B cell (primary cell): ENCODE data around the gene STAMBP. TPM values are rescaled to one million over a fixed set of nuclear protein-coding genes. Genes with fewer than 3 reads are reported as not detected.

ENCODE experiments used
- ATAC-seq: fragments of 200-7000 bp; cut with Tn5 transposase; one replicate; pipeline ENCODE4 v1.10.0; 2021; ENCODE audit warnings: low read depth, mild to moderate bottlenecking, moderate number of reproducible peaks, moderate library complexity
- CTCF ChIA-PET: fragments of 350-600 bp; sonication (Branson Sonifier 250); formaldehyde crosslinking; loops from one replicate; lab custom pipeline; 2021; ENCODE audit warnings: antibody characterized with exemption, inconsistent platforms; lab: Charles Lee
- POLR2A ChIA-PET: fragments of 350-600 bp; sonication (Branson Sonifier 250); formaldehyde crosslinking; loops from one replicate; lab custom pipeline; 2021; ENCODE audit warnings: antibody characterized with exemption; lab: Charles Lee
- DNase-seq: peaks from one replicate; pipeline ENCODE4 v3.0.0; 2013
- H2AFZ ChIP-seq: 2 replicates; pipeline ENCODE4 v1.6.1; 2012; ENCODE audit warnings: mild to moderate bottlenecking, low read depth, low read length; ENCODE audit not compliant: insufficient read depth, poor library complexity, severe bottlenecking
- H3K27ac ChIP-seq, 2 donors: 1 replicate in 1 of 2; 2 replicates in 1 of 2; pipeline ENCODE4 v1.5.1; 2012 to 2013; ENCODE audit warnings: low read length in 2 of 2, mild to moderate bottlenecking in 2 of 2, moderate library complexity in 1 of 2
- H3K27me3 ChIP-seq, 4 experiments: fragments of 200-600 bp in 1 of 4; sonication (generic) in 1 of 4; replicated peaks in 1 of 4; 1 replicate in 2 of 4; 2 replicates in 2 of 4; pipeline versions ENCODE4 v1.6.1 to v1.7.0; 2013 to 2016; ENCODE audit warnings: low read length in 3 of 4, mild to moderate bottlenecking in 2 of 4, mixed read lengths in 1 of 4, moderate library complexity in 1 of 4; ENCODE audit not compliant: insufficient read depth in 4 of 4, control insufficient read depth in 3 of 4; ENCODE audit errors: control extremely low read depth in 1 of 4
- H3K36me3 ChIP-seq, 2 experiments: replicated peaks in 1 of 2; 1 replicate in 1 of 2; 2 replicates in 1 of 2; pipeline versions ENCODE4 v1.6.1 to v1.7.1; 2013; ENCODE audit warnings: low read length in 1 of 2; ENCODE audit not compliant: insufficient read depth in 2 of 2, control insufficient read depth in 1 of 2; ENCODE audit errors: control extremely low read depth in 1 of 2, extremely low read depth in 1 of 2
- H3K4me1 ChIP-seq, 2 donors: fragments of 200-600 bp in 1 of 2; sonication (generic) in 1 of 2; 1 replicate in 1 of 2; 2 replicates in 1 of 2; pipeline versions ENCODE4 v1.5.1 to v1.6.1; 2013 to 2017; ENCODE audit warnings: low read length in 2 of 2; ENCODE audit not compliant: control insufficient read depth in 2 of 2, insufficient read depth in 2 of 2
- H3K4me2 ChIP-seq: replicated peaks from 2 replicates; pipeline ENCODE3; 2012; ENCODE audit warnings: mild to moderate bottlenecking, low read depth, low read length; ENCODE audit not compliant: poor library complexity, severe bottlenecking
- H3K4me3 ChIP-seq, 5 experiments: fragments of 200-600 bp in 1 of 5; sonication (generic) in 1 of 5; 1 replicate in 3 of 5; 2 replicates in 2 of 5; pipeline versions ENCODE4 v1.5.1 to v1.7.0; 2011 to 2016; ENCODE audit warnings: low read length in 4 of 5, mild to moderate bottlenecking in 4 of 5, low read depth in 2 of 5, control low read depth in 1 of 5, moderate library complexity in 1 of 5; ENCODE audit not compliant: insufficient read depth in 1 of 5; ENCODE audit errors: control extremely low read depth in 1 of 5, extremely low read depth in 1 of 5
- H3K79me2 ChIP-seq: fragments of 200-600 bp; sonication (generic); one replicate; pipeline ENCODE4 v1.6.0; 2016; ENCODE audit warnings: low read length; ENCODE audit not compliant: control insufficient read depth, insufficient read depth
- H3K9ac ChIP-seq: fragments of 200-600 bp; sonication (generic); 2 replicates; pipeline ENCODE4 v1.6.1; 2017; ENCODE audit warnings: mild to moderate bottlenecking, low read length, moderate library complexity
- H3K9me3 ChIP-seq, 3 donors: one replicate each; pipeline versions ENCODE4 v1.6.1 to v1.7.1; 2013; ENCODE audit warnings: low read length in 2 of 3; ENCODE audit not compliant: control insufficient read depth in 2 of 3, insufficient read depth in 1 of 3; ENCODE audit errors: control extremely low read depth in 1 of 3
- H4K20me1 ChIP-seq: 2 replicates; pipeline ENCODE4 v1.6.0; 2012; ENCODE audit warnings: mild to moderate bottlenecking, low read length; ENCODE audit not compliant: insufficient read depth, control insufficient read depth, poor library complexity, severe bottlenecking
- H3K27ac Mint-ChIP-seq: one replicate; pipeline ENCODE4 v1.8.0; 2021; ENCODE audit warnings: mixed read lengths
- H3K27me3 Mint-ChIP-seq: one replicate; pipeline ENCODE4 v1.8.0; 2021; ENCODE audit warnings: mixed read lengths
- H3K4me1 Mint-ChIP-seq: one replicate; pipeline ENCODE4 v1.8.0; 2021; ENCODE audit warnings: mixed read lengths
- H3K4me3 Mint-ChIP-seq: one replicate; pipeline ENCODE4 v1.8.0; 2021; ENCODE audit warnings: mixed read lengths
- H3K9me3 Mint-ChIP-seq: one replicate; pipeline ENCODE4 v1.8.0; 2022; ENCODE audit warnings: mixed read lengths; ENCODE audit not compliant: insufficient read depth
- CTCF ChIP-seq: fragments of 200-600 bp; IDR thresholded peaks from one replicate; pipeline ENCODE4 v1.8.0; 2022; ENCODE audit warnings: antibody characterized with exemption, mild to moderate bottlenecking
- EZH2 ChIP-seq: IDR thresholded peaks from 2 replicates; pipeline ENCODE4 v1.6.1; 2012; ENCODE audit warnings: borderline replicate concordance, low read depth, mild to moderate bottlenecking, moderate library complexity, low read length; ENCODE audit not compliant: insufficient read depth, poor library complexity, severe bottlenecking
- WGBS: methylation state at CpG from one replicate; pipeline ENCODE4 v1.1.5; 2013; ENCODE audit warnings: missing lambda C conversion rate; ENCODE audit not compliant: insufficient coverage; 5-methylcytosine and 5-hydroxymethylcytosine counted together
- intact Hi-C: fragments of 100-400 bp; cut with micrococcal nuclease; formaldehyde crosslinking; loops from one replicate; pipeline ENCODE4 v1.10.0; 2022
- polyA plus RNA-seq: library from polyadenylated mRNA; depleted of rRNA; stranded (reverse); fragments of >200 nt; gene quantifications from 2 replicates; pipeline ENCODE4 v1.2.3, GENCODE V29; 2012
- total RNA-seq, 2 donors: library from RNA; stranded (reverse); fragments of 120-200 nt in 1 of 2; gene quantifications; 1 replicate in 1 of 2; 2 replicates in 1 of 2; pipeline versions ENCODE4 v1.2.3 to v1.2.4, GENCODE V29; 2013 to 2022

The STAMBP gene
- total and polyA plus RNA-seq, 2 donors (not counting 1 experiment from before 2014, with no cell fraction given) = 21.8 to 32.5 TPM

- H3K27me3 Mint-ChIP-seq = peaks cover 24% of the 10 kb centered on the region
- DNase-seq (no peak), ATAC-seq (no peak)
- no peaks in the 10 kb centered on the region for H3K36me3 ChIP-seq
- no CpG with 5 or more reads among the region's 2 CpGs for WGBS
- peaks cover 0 to 3% (median 0%) of the 10 kb centered on the region in 4 experiments for H3K27me3 ChIP-seq
- H3K27ac Mint-ChIP-seq = no peak overlapping the region
- H4K20me1 ChIP-seq = no peaks in the 10 kb centered on the region
- CTCF ChIA-PET = no interaction called here
- H3K9me3 ChIP-seq = no peaks in the 10 kb centered on the region
- H3K4me1 ChIP-seq = no peaks in the 10 kb centered on the region
- H3K4me2 ChIP-seq = no peak overlapping the region
- H3K27ac ChIP-seq = no peak overlapping the region
- no peak overlapping the region for H3K9ac ChIP-seq
- no peak overlapping the region for H3K4me3 Mint-ChIP-seq
- no peaks in the 10 kb centered on the region for H3K79me2 ChIP-seq
- no peak overlapping the region for H3K4me3 ChIP-seq
- POLR2A ChIA-PET = no interaction called here
- no peaks in the 10 kb centered on the region for H3K4me1 Mint-ChIP-seq
- no peaks in the 10 kb centered on the region for H3K9me3 Mint-ChIP-seq
- no peak overlapping the region for H2AFZ ChIP-seq
- intact Hi-C loops = no loop called here
- TF ChIP-seq CTCF = no peak
- no peak for TF ChIP-seq EZH2
Observed at GRCh38 chr2:73888388-73888787, 59.6 kb downstream of the STAMBP start.

- no peak overlapping the region for H3K9ac ChIP-seq
- H3K4me1 ChIP-seq = no peaks in the 10 kb centered on the region
- Mint-ChIP-seq H3K4me3 (no peak overlapping the region), H3K4me1 (no peaks in the 10 kb centered on the region), H3K27me3 (peaks cover 22% of the 10 kb centered on the region), H3K9me3 (no peaks in the 10 kb centered on the region), H3K27ac (no peak overlapping the region)
- no peaks in the 10 kb centered on the region for H3K9me3 ChIP-seq
- TF ChIP-seq EZH2 (no peak), CTCF (no peak)
- no peaks in the 10 kb centered on the region for H3K36me3 ChIP-seq
- WGBS = no CpG with 5 or more reads among the region's 5 CpGs
- ChIA-PET CTCF (no interaction called here), POLR2A (no interaction called here)
- ATAC-seq (no peak), DNase-seq (no peak)
- H3K4me3 ChIP-seq = no peak overlapping the region
- no peaks in the 10 kb centered on the region for H4K20me1 ChIP-seq
- no peak overlapping the region for H3K27ac ChIP-seq
- no peak overlapping the region for H3K4me2 ChIP-seq
- intact Hi-C loops = no loop called here
- H2AFZ ChIP-seq = no peak overlapping the region
- peaks cover 0 to 3% (median 0%) of the 10 kb centered on the region in 4 experiments for H3K27me3 ChIP-seq
- no peaks in the 10 kb centered on the region for H3K79me2 ChIP-seq
Observed at GRCh38 chr2:73889206-73889605, 60.4 kb downstream of the STAMBP start.
